GM06990 (cell line): ENCODE data around the gene COG3.

Experiments used
- DNase-seq: peaks from one replicate; pipeline ENCODE4 v3.0.0-alpha.2; 2011; ENCODE audit not compliant: insufficient read length; ENCODE audit errors: extremely low read depth
- H3K27me3 ChIP-seq: replicated peaks from 2 replicates; pipeline ENCODE4 v1.6.0; 2011; ENCODE audit warnings: low read length; ENCODE audit not compliant: control insufficient read depth, insufficient read depth
- H3K36me3 ChIP-seq: 2 replicates; pipeline ENCODE4 v1.5.1; 2011; ENCODE audit warnings: low read length; ENCODE audit not compliant: control insufficient read depth, insufficient read depth
- H3K4me3 ChIP-seq: replicated peaks from 2 replicates; pipeline ENCODE4 v1.5.1; 2011; ENCODE audit warnings: low read depth, mild to moderate bottlenecking, control low read depth, low read length
- TF ChIP-seq, protein P1 (sequence below): IDR thresholded peaks from 2 replicates; pipeline ENCODE4 v1.5.1; 2011; ENCODE audit warnings: low read length, control low read depth, mild to moderate bottlenecking, inconsistent platforms; ENCODE audit not compliant: insufficient read depth, poor library complexity, severe bottlenecking

Gene COG3

DNA sequence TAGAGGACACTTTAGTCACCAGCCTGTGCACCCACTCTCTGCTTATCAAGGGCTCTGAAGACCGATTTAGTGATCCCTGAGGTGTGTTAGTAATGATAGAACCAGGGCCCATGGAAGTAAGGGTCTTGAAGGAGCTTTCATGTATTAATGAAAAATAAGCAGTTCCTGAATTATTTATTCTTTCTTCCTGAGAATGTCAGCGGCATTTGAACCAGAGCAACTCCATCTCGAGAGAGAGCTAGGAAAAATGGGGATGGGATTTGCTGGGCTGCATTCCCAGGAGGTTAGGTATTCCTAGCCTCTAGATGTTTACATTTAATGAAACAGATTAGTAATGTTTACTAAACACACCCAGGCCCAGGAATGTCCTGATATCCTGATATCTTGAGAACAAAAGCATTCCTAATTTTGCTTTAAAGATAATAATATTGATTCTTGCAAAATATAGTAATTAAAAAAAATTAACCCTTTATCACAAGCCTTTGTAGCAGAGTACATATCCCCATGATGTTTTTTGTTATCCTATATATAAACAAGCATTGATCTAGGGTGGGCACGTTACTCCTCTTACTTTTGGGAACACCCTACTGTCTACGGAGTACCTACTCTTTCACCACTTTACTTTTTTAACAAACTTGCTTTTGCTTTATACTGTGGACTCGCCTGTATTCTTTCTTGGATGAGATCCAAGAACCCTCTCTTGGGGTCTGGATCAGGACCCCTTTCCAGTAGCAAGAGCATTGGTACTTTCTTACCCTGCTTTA is 63.1 kb downstream of the COG3 start:
- Histone ChIP-seq H3K4me3 (no peak overlapping the region), H3K27me3 (no peaks in the 10 kb centered on the region), H3K36me3 (peaks cover 2% of the 10 kb centered on the region)
- DNase-seq: no peak
- TF ChIP-seq, protein P1, sequence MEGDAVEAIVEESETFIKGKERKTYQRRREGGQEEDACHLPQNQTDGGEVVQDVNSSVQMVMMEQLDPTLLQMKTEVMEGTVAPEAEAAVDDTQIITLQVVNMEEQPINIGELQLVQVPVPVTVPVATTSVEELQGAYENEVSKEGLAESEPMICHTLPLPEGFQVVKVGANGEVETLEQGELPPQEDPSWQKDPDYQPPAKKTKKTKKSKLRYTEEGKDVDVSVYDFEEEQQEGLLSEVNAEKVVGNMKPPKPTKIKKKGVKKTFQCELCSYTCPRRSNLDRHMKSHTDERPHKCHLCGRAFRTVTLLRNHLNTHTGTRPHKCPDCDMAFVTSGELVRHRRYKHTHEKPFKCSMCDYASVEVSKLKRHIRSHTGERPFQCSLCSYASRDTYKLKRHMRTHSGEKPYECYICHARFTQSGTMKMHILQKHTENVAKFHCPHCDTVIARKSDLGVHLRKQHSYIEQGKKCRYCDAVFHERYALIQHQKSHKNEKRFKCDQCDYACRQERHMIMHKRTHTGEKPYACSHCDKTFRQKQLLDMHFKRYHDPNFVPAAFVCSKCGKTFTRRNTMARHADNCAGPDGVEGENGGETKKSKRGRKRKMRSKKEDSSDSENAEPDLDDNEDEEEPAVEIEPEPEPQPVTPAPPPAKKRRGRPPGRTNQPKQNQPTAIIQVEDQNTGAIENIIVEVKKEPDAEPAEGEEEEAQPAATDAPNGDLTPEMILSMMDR: no peak

DNA sequence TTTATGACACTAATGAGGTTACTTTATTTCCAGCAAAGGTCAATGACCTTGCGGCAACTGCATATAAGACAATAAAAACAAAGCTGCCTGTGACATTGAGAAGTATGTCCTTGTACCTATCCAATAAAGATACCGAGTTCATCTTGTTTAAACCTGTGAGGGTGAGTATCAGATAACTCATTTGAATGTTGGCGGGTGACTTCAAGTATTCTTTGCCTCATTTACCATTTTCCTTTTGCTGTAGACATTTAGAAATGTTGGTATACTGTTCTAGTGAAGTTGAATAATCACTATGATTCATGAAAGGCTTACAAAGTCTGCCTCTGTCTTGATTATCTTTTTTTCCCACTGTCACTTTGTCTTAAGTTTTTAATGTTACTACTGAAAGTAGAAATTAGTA is 65.0 kb downstream of the COG3 start:
- H3K36me3 ChIP-seq: peaks cover 14% of the 10 kb centered on the region
- no peak overlapping the region for H3K4me3 ChIP-seq
- DNase-seq: no peak
- TF ChIP-seq, protein P1: no peak
- no peaks in the 10 kb centered on the region for H3K27me3 ChIP-seq

DNA sequence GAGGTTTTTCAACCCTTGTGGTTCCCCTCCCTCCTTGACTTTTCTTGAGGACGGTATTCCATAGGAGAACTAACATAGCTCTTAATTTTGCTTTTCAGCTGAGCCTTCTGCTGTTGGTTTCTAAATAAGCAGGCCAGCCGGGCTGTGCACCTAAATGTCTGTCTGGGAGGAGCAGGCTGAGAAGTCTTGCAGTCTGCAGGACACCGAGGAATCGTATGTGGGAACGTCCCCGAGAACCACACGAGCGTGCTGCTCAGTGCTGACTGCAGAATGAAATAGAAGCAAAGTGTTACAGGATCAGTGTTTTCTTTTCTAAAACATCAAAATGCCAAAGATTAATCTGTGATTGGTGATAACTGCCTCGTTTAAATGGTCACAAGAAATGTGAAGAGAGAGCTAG is 69.9 kb downstream of the COG3 start:
- no peak for DNase-seq
- no peaks in the 10 kb centered on the region for H3K27me3 ChIP-seq
- TF ChIP-seq, protein P1: no peak
- no peak overlapping the region for H3K4me3 ChIP-seq
- H3K36me3 ChIP-seq: peaks cover 20% of the 10 kb centered on the region

DNA sequence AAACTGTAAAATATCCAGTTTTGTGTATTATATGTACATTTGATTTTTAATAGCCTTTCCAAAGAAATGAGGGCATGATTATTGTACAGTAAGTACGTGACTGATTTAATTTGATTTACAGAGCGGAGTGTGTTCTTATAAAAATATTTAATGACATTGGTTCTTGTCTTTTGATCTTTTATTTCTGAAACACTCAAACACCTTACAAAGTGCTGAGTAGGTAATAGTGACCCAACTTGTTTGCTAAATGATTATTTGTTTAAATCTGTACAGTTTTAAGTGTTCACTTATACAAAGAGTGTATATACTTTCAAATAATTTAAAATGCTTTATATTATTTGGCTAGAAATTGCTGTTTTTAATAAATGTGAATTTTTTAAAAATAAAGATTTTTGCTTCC is 71.5 kb downstream of the COG3 start:
- no peaks in the 10 kb centered on the region for H3K27me3 ChIP-seq
- TF ChIP-seq, protein P1: no peak
- no peak for DNase-seq
- peaks cover 20% of the 10 kb centered on the region for H3K36me3 ChIP-seq
- H3K4me3 ChIP-seq: no peak overlapping the region

DNA sequence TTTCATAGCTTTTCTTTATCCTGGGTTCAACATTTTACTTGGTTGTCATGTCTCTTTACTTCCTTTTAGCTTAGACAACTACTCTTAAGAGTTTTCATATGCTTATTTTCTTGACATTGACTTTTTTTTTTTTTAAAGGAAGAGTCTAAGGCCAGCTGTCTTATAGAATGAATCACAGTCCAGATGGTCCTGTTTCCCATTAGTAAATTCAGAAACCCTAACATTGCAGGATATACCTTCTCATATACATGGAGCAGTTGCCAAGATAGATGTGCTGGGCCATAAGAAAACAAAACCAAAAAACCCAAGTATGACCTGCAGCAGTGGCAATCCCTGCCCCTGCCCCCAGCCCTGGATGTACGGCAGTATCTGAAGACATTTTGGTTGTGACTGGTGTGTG is 72.8 kb downstream of the COG3 start:
- no peak for DNase-seq
- TF ChIP-seq, protein P1: no peak
- H3K27me3 ChIP-seq: no peaks in the 10 kb centered on the region
- H3K4me3 ChIP-seq: no peak overlapping the region
- H3K36me3 ChIP-seq: peaks cover 20% of the 10 kb centered on the region

DNA sequence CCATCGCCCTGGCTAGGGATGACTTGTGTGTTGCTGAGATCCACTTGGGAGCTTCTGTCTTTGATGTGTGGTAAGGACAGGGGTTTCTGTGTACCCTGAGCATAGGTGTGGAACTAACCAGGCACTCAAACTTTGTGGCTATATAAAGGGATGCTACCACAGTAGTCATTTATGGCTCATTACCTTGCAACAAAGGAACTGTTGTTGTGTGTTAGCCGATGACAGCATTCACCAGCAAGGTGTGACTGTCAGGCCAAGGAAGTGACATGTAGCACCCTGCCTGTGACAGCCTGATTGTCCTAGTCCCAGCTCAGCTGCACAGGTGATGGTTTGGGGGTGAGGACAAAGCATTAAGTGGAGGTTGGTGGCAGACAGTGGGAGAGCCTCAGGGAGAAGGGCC is 73.6 kb downstream of the COG3 start:
- H3K27me3 ChIP-seq: no peaks in the 10 kb centered on the region
- H3K4me3 ChIP-seq: no peak overlapping the region
- DNase-seq: no peak
- TF ChIP-seq, protein P1: no peak
- H3K36me3 ChIP-seq: peaks cover 15% of the 10 kb centered on the region
